Stomach (tissue), 4 donors: ENCODE data around the gene NAA40.

Experiments
- EP300 ChIP-seq: sonication (generic); formaldehyde crosslinking; IDR thresholded peaks from one replicate; pipeline ENCODE4 v1.6.1; 2017; ENCODE audit warnings: antibody characterized with exemption
- POLR2A ChIP-seq, 4 donors: fragments of 450-650 bp; IDR thresholded peaks; one replicate each; pipeline ENCODE4 v1.6.1; 2016; ENCODE audit warnings: antibody characterized with exemption in 4 of 4, control low read depth in 2 of 4, mild to moderate bottlenecking in 1 of 4, moderate library complexity in 1 of 4
- TF ChIP-seq, protein P1 (sequence below), 7 experiments: fragments of 450-650 bp in 4 of 7; fragments of 200-600 bp in 3 of 7; sonication (generic) in 3 of 7; IDR thresholded peaks; one replicate each; pipeline ENCODE4 v1.5.1; 2016 to 2019; ENCODE audit warnings: antibody characterized with exemption in 7 of 7, control low read depth in 2 of 7, mild to moderate bottlenecking in 1 of 7

DNA sequence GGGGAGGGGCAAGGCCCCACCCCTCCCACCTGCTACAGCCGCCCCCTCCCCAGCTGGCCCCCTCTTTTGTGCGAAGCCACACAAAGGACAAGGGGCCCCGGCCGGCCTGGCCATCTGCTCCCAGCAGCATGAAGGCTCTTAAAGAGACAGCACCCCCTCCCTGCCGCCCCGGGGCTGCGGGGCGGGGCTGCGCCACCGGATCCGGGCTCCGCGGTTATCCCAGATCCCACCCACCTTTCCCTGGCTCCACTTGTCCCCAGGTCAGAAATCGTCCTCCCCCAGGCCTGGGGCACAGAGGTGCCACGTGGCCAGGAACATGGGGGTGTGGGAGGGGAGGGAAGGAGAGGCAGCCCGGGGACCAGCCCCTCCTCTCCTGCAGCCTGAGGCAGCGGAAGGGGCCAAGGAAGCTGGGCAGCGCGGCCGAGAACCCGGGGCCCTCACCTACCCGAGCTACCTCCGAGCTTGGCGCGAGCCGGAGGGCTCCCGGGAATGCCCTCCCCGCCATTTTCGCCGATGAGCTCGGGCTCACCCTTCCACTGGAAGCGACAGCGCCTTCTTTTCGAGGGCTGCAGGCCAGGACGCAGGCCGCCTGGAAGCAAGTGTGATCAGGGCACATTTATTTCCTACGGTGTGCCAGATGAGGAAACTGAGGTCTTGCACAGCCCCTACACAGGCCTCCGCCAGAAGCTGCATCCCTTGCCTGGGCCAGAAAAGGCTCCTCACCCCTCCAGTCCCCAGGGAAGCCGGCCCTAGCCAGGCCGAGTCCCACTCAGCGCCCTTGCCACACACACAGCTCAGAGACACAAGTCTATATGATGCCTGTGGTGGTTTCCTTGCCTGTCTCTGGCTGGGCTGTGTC is 19.3 kb upstream of the NAA40 start:
- TF ChIP-seq, protein P1, sequence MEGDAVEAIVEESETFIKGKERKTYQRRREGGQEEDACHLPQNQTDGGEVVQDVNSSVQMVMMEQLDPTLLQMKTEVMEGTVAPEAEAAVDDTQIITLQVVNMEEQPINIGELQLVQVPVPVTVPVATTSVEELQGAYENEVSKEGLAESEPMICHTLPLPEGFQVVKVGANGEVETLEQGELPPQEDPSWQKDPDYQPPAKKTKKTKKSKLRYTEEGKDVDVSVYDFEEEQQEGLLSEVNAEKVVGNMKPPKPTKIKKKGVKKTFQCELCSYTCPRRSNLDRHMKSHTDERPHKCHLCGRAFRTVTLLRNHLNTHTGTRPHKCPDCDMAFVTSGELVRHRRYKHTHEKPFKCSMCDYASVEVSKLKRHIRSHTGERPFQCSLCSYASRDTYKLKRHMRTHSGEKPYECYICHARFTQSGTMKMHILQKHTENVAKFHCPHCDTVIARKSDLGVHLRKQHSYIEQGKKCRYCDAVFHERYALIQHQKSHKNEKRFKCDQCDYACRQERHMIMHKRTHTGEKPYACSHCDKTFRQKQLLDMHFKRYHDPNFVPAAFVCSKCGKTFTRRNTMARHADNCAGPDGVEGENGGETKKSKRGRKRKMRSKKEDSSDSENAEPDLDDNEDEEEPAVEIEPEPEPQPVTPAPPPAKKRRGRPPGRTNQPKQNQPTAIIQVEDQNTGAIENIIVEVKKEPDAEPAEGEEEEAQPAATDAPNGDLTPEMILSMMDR (IDR thresholded peaks at IDR 0.05), result no peak
- TF ChIP-seq POLR2A (IDR thresholded peaks at IDR 0.05), result no peak
- no peak for TF ChIP-seq EP300
